Activated naive CD8-positive, alpha-beta T cell treated with anti-CD3 and anti-CD28 coated beads, Interleukin-2, amount 10 ng/mL, durations not matched to agents 7 days and 5 days (primary cell): ENCODE data around the gene SMAGP. TPM values are rescaled to one million over a fixed set of nuclear protein-coding genes. Genes with fewer than 3 reads are reported as not detected.
"Not testable (repeated sequence)": the region's sequence is repeated elsewhere in the genome, so short reads cannot be mapped to it uniquely, and the experiment has no call there.

Experiments
- ATAC-seq: fragments of 150-1000 bp; cut with Tn5 transposase; one replicate; pipeline ENCODE4 v1.10.0; 2021; ENCODE audit warnings: low read depth, moderate library complexity
- POLR2A ChIA-PET: fragments of 350-600 bp; sonication (Branson Sonifier 250); formaldehyde crosslinking; loops from one replicate; lab custom pipeline; 2021; ENCODE audit warnings: antibody characterized with exemption; lab: Charles Lee
- DNase-seq: peaks from one replicate; pipeline ENCODE4 v3.0.0; 2021
- H3K27ac Mint-ChIP-seq: one replicate; pipeline ENCODE4 v1.8.0; 2022; ENCODE audit warnings: mild to moderate bottlenecking, mixed read lengths
- H3K27me3 Mint-ChIP-seq: one replicate; pipeline ENCODE4 v1.8.0; 2022; ENCODE audit warnings: mild to moderate bottlenecking, moderate library complexity, mixed read lengths
- H3K36me3 Mint-ChIP-seq: one replicate; pipeline ENCODE4 v1.8.0; 2021; ENCODE audit warnings: mild to moderate bottlenecking, mixed read lengths
- H3K4me1 Mint-ChIP-seq: one replicate; pipeline ENCODE4 v1.8.0; 2021; ENCODE audit warnings: mixed read lengths
- H3K4me3 Mint-ChIP-seq: one replicate; pipeline ENCODE4 v1.8.0; 2022; ENCODE audit warnings: mild to moderate bottlenecking, moderate library complexity, mixed read lengths
- H3K9me3 Mint-ChIP-seq: one replicate; pipeline ENCODE4 v1.8.0; 2021; ENCODE audit warnings: mixed read lengths
- total RNA-seq, 2 experiments: library from RNA; stranded (reverse); gene quantifications; one replicate each; pipeline ENCODE4 v1.2.3, GENCODE V29; 2021

SMAGP gene
- total RNA-seq, 2 experiments from 2014 or later: 4.1 to 5.6 TPM

GRCh38 chr12:51285843-51286242 lies 15.6 kb upstream of the SMAGP start:
- no peak overlapping the region for H3K27ac Mint-ChIP-seq
- no peaks in the 10 kb centered on the region for H3K27me3 Mint-ChIP-seq
- no peaks in the 10 kb centered on the region for H3K9me3 Mint-ChIP-seq
- H3K36me3 Mint-ChIP-seq: peaks cover 28% of the 10 kb centered on the region
- DNase-seq (no peak), ATAC-seq (no peak)
- H3K4me1 Mint-ChIP-seq: no peaks in the 10 kb centered on the region
- H3K4me3 Mint-ChIP-seq: no peak overlapping the region
- POLR2A ChIA-PET: no interaction called here

- DNase-seq (no peak), ATAC-seq (no peak)
- H3K27me3 Mint-ChIP-seq: no peaks in the 10 kb centered on the region
- H3K4me3 Mint-ChIP-seq: no peak overlapping the region
- H3K4me1 Mint-ChIP-seq: no peaks in the 10 kb centered on the region
- no peak overlapping the region for H3K27ac Mint-ChIP-seq
- POLR2A ChIA-PET: interaction anchor here (1.0 kb wide), 1 partner anchor 60 kb away, joined by 3 read pairs; no protein-coding TSS in a partner anchor
- H3K36me3 Mint-ChIP-seq: peaks cover 26% of the 10 kb centered on the region
- no peaks in the 10 kb centered on the region for H3K9me3 Mint-ChIP-seq
Measured at GRCh38 chr12:51281202-51281924, 11.1 kb upstream of the SMAGP start.

GRCh38 chr12:51275088-51275487 lies 4.9 kb upstream of the SMAGP start:
- POLR2A ChIA-PET: no interaction called here
- Mint-ChIP-seq H3K9me3 (no peaks in the 10 kb centered on the region), H3K27me3 (peaks cover 18% of the 10 kb centered on the region), H3K27ac (no peak overlapping the region), H3K4me3 (no peak overlapping the region), H3K36me3 (peaks cover under 1% of the 10 kb centered on the region), H3K4me1 (peaks cover 10% of the 10 kb centered on the region)
- ATAC-seq: no peak
- no peak for DNase-seq

- Mint-ChIP-seq H3K4me1 (peaks cover 17% of the 10 kb centered on the region), H3K27me3 (peaks cover 24% of the 10 kb centered on the region)
- H3K27ac Mint-ChIP-seq, DNase-seq, ATAC-seq, H3K9me3 Mint-ChIP-seq, H3K4me3 Mint-ChIP-seq, POLR2A ChIA-PET, H3K36me3 Mint-ChIP-seq: not testable (repeated sequence)
Measured at GRCh38 chr12:51272810-51273209, 2.6 kb upstream of the SMAGP start.

- H3K27ac Mint-ChIP-seq: peak overlapping the region; percentile 68
Measured at GRCh38 chr12:51270951-51271518, 820 bp upstream of the SMAGP start.

GRCh38 chr12:51269174-51270066 lies 795 bp downstream of the SMAGP start:
- DNase-seq (peak; percentile 63), ATAC-seq (peak; percentile 49)
- Mint-ChIP-seq H3K36me3 (peaks cover 11% of the 10 kb centered on the region), H3K27ac (peak overlapping the region; percentile 68), H3K9me3 (no peaks in the 10 kb centered on the region), H3K4me1 (peaks cover 29% of the 10 kb centered on the region), H3K4me3 (peak overlapping the region; percentile 79), H3K27me3 (peaks cover 24% of the 10 kb centered on the region)
- POLR2A ChIA-PET: interaction anchor here (1.1 to 2.0 kb wide), 3 partner anchors 49 to 72 kb away, joined by 3 to 16 read pairs (median 4); no protein-coding TSS in a partner anchor

More at GRCh38 chr12:51270951-51271518, 820 bp upstream of the SMAGP start:
- no peak for DNase-seq
- peaks cover 21% of the 10 kb centered on the region for H3K4me1 Mint-ChIP-seq
- peaks cover 4% of the 10 kb centered on the region for H3K36me3 Mint-ChIP-seq
- H3K9me3 Mint-ChIP-seq: no peaks in the 10 kb centered on the region
- POLR2A ChIA-PET: interaction anchor here (0.8 to 2.0 kb wide), 6 partner anchors 21 to 506 kb away, joined by 3 to 16 read pairs (median 3); no protein-coding TSS in a partner anchor
- H3K27me3 Mint-ChIP-seq: peaks cover 24% of the 10 kb centered on the region
- peak overlapping the region; percentile 91 for H3K4me3 Mint-ChIP-seq
- ATAC-seq: no peak

- H3K9me3 Mint-ChIP-seq: no peaks in the 10 kb centered on the region
- no peak for DNase-seq
- peaks cover 6% of the 10 kb centered on the region for H3K27me3 Mint-ChIP-seq
- ATAC-seq: peak; percentile 61
- H3K27ac Mint-ChIP-seq: peak overlapping the region; percentile 30
- POLR2A ChIA-PET: no interaction called here
- H3K4me3 Mint-ChIP-seq: peak overlapping the region; percentile 2
- H3K4me1 Mint-ChIP-seq: peaks cover 24% of the 10 kb centered on the region
- peaks cover 12% of the 10 kb centered on the region for H3K36me3 Mint-ChIP-seq
Measured at GRCh38 chr12:51265024-51265423, 5.2 kb downstream of the SMAGP start.

- Mint-ChIP-seq H3K9me3 (no peaks in the 10 kb centered on the region), H3K4me1 (peaks cover 22% of the 10 kb centered on the region), H3K36me3 (peaks cover 12% of the 10 kb centered on the region), H3K27me3 (peaks cover 4% of the 10 kb centered on the region), H3K27ac (no peak overlapping the region), H3K4me3 (no peak overlapping the region)
- DNase-seq (no peak), ATAC-seq (no peak)
- POLR2A ChIA-PET: interaction anchor here (1.2 kb wide), 1 partner anchor 24 kb away, joined by 3 read pairs; no protein-coding TSS in a partner anchor
Measured at GRCh38 chr12:51264297-51264696, 5.9 kb downstream of the SMAGP start.

- Mint-ChIP-seq H3K27me3 (no peaks in the 10 kb centered on the region), H3K9me3 (no peaks in the 10 kb centered on the region), H3K36me3 (peaks cover 9% of the 10 kb centered on the region), H3K27ac (no peak overlapping the region), H3K4me3 (no peak overlapping the region), H3K4me1 (peaks cover 17% of the 10 kb centered on the region)
- ATAC-seq (no peak), DNase-seq (no peak)
- POLR2A ChIA-PET: interaction anchor here (0.6 to 1.2 kb wide), 3 partner anchors 14 to 197 kb away, joined by 3 to 4 read pairs (median 3); no protein-coding TSS in a partner anchor
Measured at GRCh38 chr12:51263341-51263740, 6.9 kb downstream of the SMAGP start.

- H3K27ac Mint-ChIP-seq: no peak overlapping the region
- POLR2A ChIA-PET: interaction anchor here (0.6 to 1.2 kb wide), 4 partner anchors 14 to 197 kb away, joined by 3 to 6 read pairs (median 4); no protein-coding TSS in a partner anchor
- H3K36me3 Mint-ChIP-seq: peaks cover 9% of the 10 kb centered on the region
- DNase-seq (no peak), ATAC-seq (no peak)
- H3K4me3 Mint-ChIP-seq: no peak overlapping the region
- no peaks in the 10 kb centered on the region for H3K27me3 Mint-ChIP-seq
- peaks cover 16% of the 10 kb centered on the region for H3K4me1 Mint-ChIP-seq
- no peaks in the 10 kb centered on the region for H3K9me3 Mint-ChIP-seq
Measured at GRCh38 chr12:51262758-51263177, 7.4 kb downstream of the SMAGP start.

- H3K9me3 Mint-ChIP-seq, H3K27ac Mint-ChIP-seq, H3K4me1 Mint-ChIP-seq, DNase-seq, ATAC-seq, POLR2A ChIA-PET, H3K36me3 Mint-ChIP-seq, H3K4me3 Mint-ChIP-seq, H3K27me3 Mint-ChIP-seq: not testable (repeated sequence)
Measured at GRCh38 chr12:51259600-51259999, 10.6 kb downstream of the SMAGP start.

- Mint-ChIP-seq H3K9me3 (no peaks in the 10 kb centered on the region), H3K4me3 (no peak overlapping the region), H3K27me3 (no peaks in the 10 kb centered on the region), H3K4me1 (peaks cover 4% of the 10 kb centered on the region), H3K36me3 (peaks cover 1% of the 10 kb centered on the region), H3K27ac (peak overlapping the region; percentile 55)
- POLR2A ChIA-PET: interaction anchor here (1.5 to 1.7 kb wide), 2 partner anchors 11 to 16 kb away, joined by 3 to 4 read pairs; partner anchors contain the start of gene DAZAP2
- ATAC-seq (no peak), DNase-seq (no peak)
Measured at GRCh38 chr12:51254536-51254935, 15.7 kb downstream of the SMAGP start.

GRCh38 chr12:51253276-51253675 lies 16.9 kb downstream of the SMAGP start:
- DNase-seq: no peak
- H3K27ac Mint-ChIP-seq: no peak overlapping the region
- no peaks in the 10 kb centered on the region for H3K9me3 Mint-ChIP-seq
- no peak overlapping the region for H3K4me3 Mint-ChIP-seq
- no peak for ATAC-seq
- peaks cover 5% of the 10 kb centered on the region for H3K4me1 Mint-ChIP-seq
- peaks cover 1% of the 10 kb centered on the region for H3K36me3 Mint-ChIP-seq
- POLR2A ChIA-PET: interaction anchor here (1.5 to 2.7 kb wide), 2 partner anchors 14 to 15 kb away, joined by 3 to 8 read pairs; partner anchors contain the start of gene DAZAP2
- H3K27me3 Mint-ChIP-seq: no peaks in the 10 kb centered on the region
